NCI-H187 (cell line): ENCODE measurements around the gene ZSCAN18.
"Not testable (repeated sequence)": the region's sequence is repeated elsewhere in the genome, so short reads cannot be mapped to it uniquely, and the experiment has no call there.

Source experiments
- DNase-seq, 2 experiments: peaks; one replicate each; lab custom pipeline; 2025; lab: John Stamatoyannopoulos, UW

Gene ZSCAN18

GRCh38 chr19:58097781-58098681, at the start of gene ZSCAN18:
ZSCAN18 (minus strand) TSS chr19:58098231; CDS start chr19:58090267, 7,964 bp downstream.
- DNase-seq = peak; percentile 67 to 80

GRCh38 chr19:58147475-58147874, 49.4 kb upstream of the ZSCAN18 start:
- DNase-seq = not testable (repeated sequence)

GRCh38 chr19:58145849-58146248, 47.8 kb upstream of the ZSCAN18 start:
- DNase-seq = no peak

- no peak for DNase-seq
These were observed 36.2 kb upstream of the ZSCAN18 start for GRCh38 chr19:58134244-58134643.

GRCh38 chr19:58129284-58129683, 31.3 kb upstream of the ZSCAN18 start:
- no peak for DNase-seq

- DNase-seq = no peak
These were observed 30.1 kb upstream of the ZSCAN18 start for GRCh38 chr19:58128041-58128685.

- DNase-seq = no peak
These were observed 25.3 kb upstream of the ZSCAN18 start for GRCh38 chr19:58123354-58123753.

GRCh38 chr19:58118979-58119733, 21.1 kb upstream of the ZSCAN18 start:
- no peak for DNase-seq

GRCh38 chr19:58117841-58118575, 20.0 kb upstream of the ZSCAN18 start:
- DNase-seq = no peak

- no peak for DNase-seq
These were observed 10.5 kb upstream of the ZSCAN18 start for GRCh38 chr19:58108546-58108817.

GRCh38 chr19:58107778-58108545, 9.9 kb upstream of the ZSCAN18 start:
- no peak for DNase-seq

- DNase-seq = no peak
These were observed 609 bp upstream of the ZSCAN18 start for GRCh38 chr19:58098682-58098998.

- no peak for DNase-seq
These were observed 682 bp downstream of the ZSCAN18 start for GRCh38 chr19:58097349-58097748.

- no peak for DNase-seq
These were observed 1.1 kb downstream of the ZSCAN18 start for GRCh38 chr19:58096884-58097283.

GRCh38 chr19:58095328-58095727, 2.7 kb downstream of the ZSCAN18 start:
- DNase-seq = no peak

GRCh38 chr19:58093071-58093470, 5.0 kb downstream of the ZSCAN18 start:
- DNase-seq = no peak

- no peak for DNase-seq
These were observed 6.6 kb downstream of the ZSCAN18 start for GRCh38 chr19:58091251-58091995.

- no peak for DNase-seq
These were observed 8.2 kb downstream of the ZSCAN18 start for GRCh38 chr19:58089846-58090245.

GRCh38 chr19:58088521-58089052, 9.4 kb downstream of the ZSCAN18 start:
- DNase-seq = no peak
